ENCODE measurements around the gene NEK4.

GRCh38 chr3:52774901-52775864 is 4.4 kb upstream of the NEK4 start:
- TF ChIP-seq, protein P1, sequence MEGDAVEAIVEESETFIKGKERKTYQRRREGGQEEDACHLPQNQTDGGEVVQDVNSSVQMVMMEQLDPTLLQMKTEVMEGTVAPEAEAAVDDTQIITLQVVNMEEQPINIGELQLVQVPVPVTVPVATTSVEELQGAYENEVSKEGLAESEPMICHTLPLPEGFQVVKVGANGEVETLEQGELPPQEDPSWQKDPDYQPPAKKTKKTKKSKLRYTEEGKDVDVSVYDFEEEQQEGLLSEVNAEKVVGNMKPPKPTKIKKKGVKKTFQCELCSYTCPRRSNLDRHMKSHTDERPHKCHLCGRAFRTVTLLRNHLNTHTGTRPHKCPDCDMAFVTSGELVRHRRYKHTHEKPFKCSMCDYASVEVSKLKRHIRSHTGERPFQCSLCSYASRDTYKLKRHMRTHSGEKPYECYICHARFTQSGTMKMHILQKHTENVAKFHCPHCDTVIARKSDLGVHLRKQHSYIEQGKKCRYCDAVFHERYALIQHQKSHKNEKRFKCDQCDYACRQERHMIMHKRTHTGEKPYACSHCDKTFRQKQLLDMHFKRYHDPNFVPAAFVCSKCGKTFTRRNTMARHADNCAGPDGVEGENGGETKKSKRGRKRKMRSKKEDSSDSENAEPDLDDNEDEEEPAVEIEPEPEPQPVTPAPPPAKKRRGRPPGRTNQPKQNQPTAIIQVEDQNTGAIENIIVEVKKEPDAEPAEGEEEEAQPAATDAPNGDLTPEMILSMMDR (IDR thresholded peaks at IDR 0.05; ENCODE audit: insufficient read depth, low read length): no peak
- no peak for TF ChIP-seq POLR2AphosphoS5 (IDR thresholded peaks at IDR 0.05; ENCODE audit: low read depth)

All from HL-60 (cell line).